Calu3 (cell line): ENCODE results near the gene ADI1. TPM values are rescaled to one million over a fixed set of nuclear protein-coding genes. Genes with fewer than 3 reads are reported as not detected.
"Not testable (repeated sequence)": the region's sequence is repeated elsewhere in the genome, so short reads cannot be mapped to it uniquely, and the experiment has no call there.

ENCODE experiments used
- BruUV-seq: library from RNA; stranded (reverse); fragments of 400-500 nt; replicated peaks from 2 replicates; lab custom pipeline; 2021; lab: Mats Ljungman, UMichigan
- CTCF ChIA-PET: fragments of 300-600 bp; sonication (Branson Sonifier 250); formaldehyde crosslinking; loops from one replicate; lab custom pipeline; 2022; ENCODE audit warnings: antibody characterized with exemption; lab: Charles Lee
- DNase-seq: peaks from one replicate; pipeline ENCODE4 v3.0.0; 2022
- H3K27ac Mint-ChIP-seq: one replicate; pipeline ENCODE4 v1.8.0; 2022; ENCODE audit warnings: mixed read lengths; ENCODE audit not compliant: unreplicated experiment
- H3K27me3 Mint-ChIP-seq: one replicate; pipeline ENCODE4 v1.8.0; 2022; ENCODE audit warnings: mixed read lengths; ENCODE audit not compliant: unreplicated experiment
- H3K36me3 Mint-ChIP-seq: one replicate; pipeline ENCODE4 v1.8.0; 2022; ENCODE audit warnings: mild to moderate bottlenecking, moderate library complexity, mixed read lengths; ENCODE audit not compliant: insufficient read depth, unreplicated experiment
- H3K4me1 Mint-ChIP-seq: one replicate; pipeline ENCODE4 v1.8.0; 2022; ENCODE audit warnings: mild to moderate bottlenecking, low read depth, mixed read lengths; ENCODE audit not compliant: unreplicated experiment
- H3K4me3 Mint-ChIP-seq: one replicate; pipeline ENCODE4 v1.8.0; 2022; ENCODE audit warnings: mild to moderate bottlenecking, low read depth, moderate library complexity, mixed read lengths; ENCODE audit not compliant: unreplicated experiment
- H3K9me3 Mint-ChIP-seq: one replicate; pipeline ENCODE4 v1.8.0; 2022; ENCODE audit warnings: low read depth, mixed read lengths; ENCODE audit not compliant: unreplicated experiment
- CTCF ChIP-seq: fragments of 200-600 bp; IDR thresholded peaks from one replicate; pipeline ENCODE4 v1.8.0; 2022; ENCODE audit warnings: antibody characterized with exemption; ENCODE audit not compliant: unreplicated experiment
- intact Hi-C: fragments of 100-400 bp; cut with micrococcal nuclease; formaldehyde crosslinking; loops from one replicate; pipeline ENCODE4 v1.10.0; 2022; ENCODE audit not compliant: unreplicated experiment
- total RNA-seq: library from RNA; stranded (reverse); gene quantifications from 2 replicates; pipeline ENCODE4 v1.2.3, GENCODE V29; 2022

ADI1 gene
- total RNA-seq, 1 experiment from 2014 or later: 32.6 TPM

DNA sequence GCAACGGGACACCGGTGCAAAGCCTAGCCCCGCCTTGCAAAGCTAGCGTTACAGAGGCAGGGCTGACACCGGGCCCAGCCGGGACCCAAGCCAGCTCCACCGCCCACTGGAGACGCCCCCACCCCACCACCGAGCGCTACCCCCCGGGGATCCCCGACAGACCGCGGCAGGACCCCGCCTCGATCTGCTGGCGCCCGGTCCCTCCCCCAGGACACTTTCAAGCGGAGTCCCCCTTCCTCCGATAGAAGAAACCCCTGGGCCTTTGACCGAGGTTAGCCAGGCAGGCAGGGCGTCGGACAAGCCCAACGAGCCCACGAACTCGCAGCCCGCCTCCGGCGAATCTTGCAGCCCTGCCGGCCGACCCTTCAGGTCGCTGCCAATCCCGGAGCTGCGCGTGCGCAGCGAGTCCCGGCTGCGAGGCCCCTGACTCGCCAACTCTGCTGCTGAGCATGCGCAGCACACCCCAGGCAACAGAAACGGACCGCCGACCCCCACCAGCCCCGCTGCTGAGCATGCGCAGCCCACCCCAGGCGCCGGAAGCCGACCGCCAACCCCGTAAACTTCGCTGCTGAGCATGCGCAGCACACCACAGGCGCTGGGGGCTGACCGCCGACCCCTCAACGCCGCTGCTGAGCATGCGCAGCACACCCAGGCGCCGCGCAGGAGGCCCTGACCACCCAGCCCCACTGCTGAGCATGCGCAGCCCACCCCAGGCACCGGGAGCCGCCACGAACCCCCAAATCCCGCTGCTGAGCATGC is 656 bp downstream of the ADI1 start:
- H3K36me3 Mint-ChIP-seq: peaks cover 23% of the 10 kb centered on the region
- no TSS peak for BruUV-seq
- H3K27me3 Mint-ChIP-seq: no peaks in the 10 kb centered on the region
- CTCF ChIA-PET: interaction anchor here (0.7 kb wide), 2 partner anchors 17 to 50 kb away, joined by 3 to 4 read pairs; no protein-coding TSS in a partner anchor
- peak overlapping the region; percentile 63 for H3K27ac Mint-ChIP-seq
- peaks cover 47% of the 10 kb centered on the region for H3K4me1 Mint-ChIP-seq
- no peaks in the 10 kb centered on the region for H3K9me3 Mint-ChIP-seq
- peak; percentile 99 for DNase-seq
- peak overlapping the region; percentile 77 for H3K4me3 Mint-ChIP-seq
- intact Hi-C loops: no loop called here
- TF ChIP-seq CTCF: no peak

- Mint-ChIP-seq H3K27ac (no peak overlapping the region), H3K9me3 (no peaks in the 10 kb centered on the region), H3K36me3 (peaks cover 23% of the 10 kb centered on the region), H3K4me1 (peaks cover 40% of the 10 kb centered on the region), H3K27me3 (no peaks in the 10 kb centered on the region), H3K4me3 (peak overlapping the region; percentile 77)
- no peak for TF ChIP-seq CTCF
- BruUV-seq: no TSS peak
- intact Hi-C loops: no loop called here
- no peak for DNase-seq
- CTCF ChIA-PET: interaction anchor here (0.7 kb wide), 1 partner anchor 18 kb away, joined by 4 read pairs; no protein-coding TSS in a partner anchor
These were observed 1.3 kb downstream of the ADI1 start for GRCh38 chr2:3517948-3518495.

DNA sequence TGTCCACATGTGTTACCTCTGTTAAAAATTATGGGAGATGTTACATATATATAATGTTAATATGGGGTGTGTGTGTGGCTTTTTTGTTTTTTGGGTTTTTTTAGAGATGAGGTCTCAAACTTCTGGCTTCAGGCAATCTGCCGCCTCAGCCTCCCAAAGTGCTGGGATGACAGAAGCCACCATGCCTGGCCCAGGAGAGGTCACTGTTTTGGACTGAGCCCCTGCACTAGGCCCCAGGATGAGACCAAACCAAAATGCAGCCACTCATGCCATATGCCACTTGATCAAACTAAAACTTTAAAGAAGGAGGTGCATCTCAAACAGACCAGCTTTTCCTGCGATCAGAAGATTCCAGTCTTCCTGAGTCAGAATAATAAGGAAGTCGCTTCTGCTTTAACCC is 2.5 kb downstream of the ADI1 start:
- TSS peak; percentile 31 for BruUV-seq
- TF ChIP-seq CTCF: no peak
- Mint-ChIP-seq H3K36me3 (peaks cover 23% of the 10 kb centered on the region), H3K4me1 (peaks cover 39% of the 10 kb centered on the region), H3K27ac (no peak overlapping the region), H3K9me3 (no peaks in the 10 kb centered on the region), H3K27me3 (no peaks in the 10 kb centered on the region), H3K4me3 (no peak overlapping the region)
- CTCF ChIA-PET: no interaction called here
- intact Hi-C loops: no loop called here
- no peak for DNase-seq

DNA sequence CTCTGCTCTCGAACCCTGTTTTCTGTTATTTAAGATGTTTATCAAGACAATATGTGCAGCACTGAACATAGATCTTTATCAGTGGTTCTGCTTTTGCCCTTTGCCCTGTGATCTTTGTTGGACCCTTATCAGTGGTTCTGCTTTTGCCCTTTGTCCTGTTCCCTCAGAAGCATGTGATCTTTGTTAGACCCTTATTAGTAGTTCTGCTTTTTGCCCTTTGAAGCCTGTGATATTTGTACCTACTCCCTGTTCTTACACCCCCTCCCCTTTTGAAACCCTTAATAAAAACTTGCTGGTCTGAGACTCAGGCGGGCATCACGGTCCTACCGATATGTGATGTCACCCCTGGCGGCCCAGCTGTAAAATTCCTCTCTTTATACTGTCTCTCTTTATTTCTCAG is 3.9 kb downstream of the ADI1 start:
- DNase-seq, H3K27me3 Mint-ChIP-seq, intact Hi-C loops, H3K4me3 Mint-ChIP-seq, CTCF ChIA-PET, BruUV-seq, H3K9me3 Mint-ChIP-seq, H3K27ac Mint-ChIP-seq: not testable (repeated sequence)
- Mint-ChIP-seq H3K36me3 (peaks cover 30% of the 10 kb centered on the region), H3K4me1 (peaks cover 25% of the 10 kb centered on the region)
